SK-N-SH treated with all-trans-retinoic acid at 6 μM for 48 hours (cell line): Measurements from ENCODE around the gene KCNK5.

Experiments
- ATAC-seq: fragments of 200-7000 bp; cut with Tn5 transposase; 3 replicates; pipeline ENCODE4 v1.9.1; 2020; ENCODE audit warnings: mild to moderate bottlenecking, moderate library complexity
- CREB5 ChIP-seq: fragments of 250-450 bp; sonication (Bioruptor Pico); IDR thresholded peaks from 2 replicates; pipeline ENCODE4 v1.5.1; 2020; ENCODE audit warnings: low read depth, mild to moderate bottlenecking, moderate library complexity
- CSDC2 ChIP-seq: fragments of 250-450 bp; sonication (Bioruptor Pico); IDR thresholded peaks from 2 replicates; pipeline ENCODE4 v1.5.0; 2020; ENCODE audit warnings: mild to moderate bottlenecking, moderate library complexity
- CSRNP3 ChIP-seq: fragments of 250-450 bp; sonication (Bioruptor Pico); IDR thresholded peaks from 2 replicates; pipeline ENCODE4 v1.5.1; 2021; ENCODE audit warnings: mild to moderate bottlenecking, moderate library complexity
- PATZ1 ChIP-seq: fragments of 250-450 bp; sonication (Bioruptor Pico); IDR thresholded peaks from 2 replicates; pipeline ENCODE4 v1.8.0; 2020; ENCODE audit warnings: mild to moderate bottlenecking, moderate library complexity, borderline replicate concordance
- POU6F1 ChIP-seq: fragments of 250-450 bp; sonication (Bioruptor Pico); IDR thresholded peaks from 2 replicates; pipeline ENCODE4 v1.8.0; 2021; ENCODE audit warnings: low read depth, mild to moderate bottlenecking, moderate library complexity, borderline replicate concordance
- PPARA ChIP-seq: fragments of 250-450 bp; sonication (Bioruptor Pico); IDR thresholded peaks from 2 replicates; pipeline ENCODE4 v1.5.0; 2020; ENCODE audit warnings: mild to moderate bottlenecking, borderline replicate concordance
- SNAI2 ChIP-seq: fragments of 250-450 bp; sonication (Bioruptor Pico); IDR thresholded peaks from 2 replicates; pipeline ENCODE4 v1.5.0; 2020; ENCODE audit warnings: mild to moderate bottlenecking, moderate library complexity
- TOX ChIP-seq: fragments of 250-450 bp; sonication (Bioruptor Pico); IDR thresholded peaks from 2 replicates; pipeline ENCODE4 v1.8.0; 2021; ENCODE audit warnings: mild to moderate bottlenecking, moderate library complexity, borderline replicate concordance
- TSHZ2 ChIP-seq: fragments of 250-450 bp; sonication (Bioruptor Pico); IDR thresholded peaks from 2 replicates; pipeline ENCODE4 v1.5.0; 2020; ENCODE audit warnings: mild to moderate bottlenecking, moderate library complexity
- ZC3H10 ChIP-seq: fragments of 250-450 bp; sonication (Bioruptor Pico); IDR thresholded peaks from 2 replicates; pipeline ENCODE4 v1.5.1; 2021; ENCODE audit warnings: mild to moderate bottlenecking, moderate library complexity
- ZFP3 ChIP-seq: fragments of 250-450 bp; sonication (Bioruptor Pico); IDR thresholded peaks from 2 replicates; pipeline ENCODE4 v1.5.0; 2020; ENCODE audit warnings: mild to moderate bottlenecking, moderate library complexity
- ZFP30 ChIP-seq: fragments of 450-650 bp; formaldehyde crosslinking; IDR thresholded peaks from 2 replicates; pipeline ENCODE4 v1.5.0; 2022; ENCODE audit warnings: mild to moderate bottlenecking, moderate library complexity
- ZNF70 ChIP-seq: fragments of 450-650 bp; formaldehyde crosslinking; IDR thresholded peaks from 2 replicates; pipeline ENCODE4 v1.5.0; 2020; ENCODE audit warnings: mild to moderate bottlenecking, moderate library complexity
- ZNF8 ChIP-seq: fragments of 450-650 bp; formaldehyde crosslinking; IDR thresholded peaks from 2 replicates; pipeline ENCODE4 v1.5.0; 2020; ENCODE audit warnings: mild to moderate bottlenecking, moderate library complexity

Gene KCNK5

GRCh38 chr6:39217177-39217864 lies 12.0 kb downstream of the KCNK5 start:
- ATAC-seq: no peak

GRCh38 chr6:39215640-39216158 lies 13.6 kb downstream of the KCNK5 start:
- no peak for TF ChIP-seq CSDC2 (CRISPR knock-in tag)
- no peak for TF ChIP-seq ZFP30 (CRISPR knock-in tag)
- TF ChIP-seq PATZ1 (CRISPR knock-in tag): no peak
- TF ChIP-seq SNAI2 (CRISPR knock-in tag): no peak
- TF ChIP-seq CREB5: no peak
- TF ChIP-seq ZNF8 (CRISPR knock-in tag): no peak
- no peak for TF ChIP-seq TSHZ2 (CRISPR knock-in tag)
- TF ChIP-seq TOX: no peak
- no peak for TF ChIP-seq PPARA (CRISPR knock-in tag)
- TF ChIP-seq POU6F1 (CRISPR knock-in tag): no peak
- TF ChIP-seq ZFP3 (CRISPR knock-in tag): no peak
- no peak for ATAC-seq

More at GRCh38 chr6:39217177-39217864, 12.0 kb downstream of the KCNK5 start:
- no peak for TF ChIP-seq ZNF70 (CRISPR knock-in tag)
- TF ChIP-seq POU6F1 (CRISPR knock-in tag): no peak
- TF ChIP-seq CSRNP3 (CRISPR knock-in tag): no peak
- no peak for TF ChIP-seq TOX
- TF ChIP-seq ZC3H10 (CRISPR knock-in tag): no peak
- TF ChIP-seq CREB5: no peak
